SU-DHL-6 (cell line): ENCODE data around the gene COPE.

Experiments used
- H2AFZ ChIP-seq: fragments of 200-600 bp; sonication (generic); 2 replicates; pipeline ENCODE4 v1.6.1; 2014; ENCODE audit warnings: low read depth, mild to moderate bottlenecking, moderate library complexity, mixed read lengths, antibody characterized with exemption, low read length; ENCODE audit not compliant: severe bottlenecking
- H3F3A ChIP-seq: fragments of 200-600 bp; shearing (Covaris generic); 2 replicates; pipeline ENCODE4 v1.6.0; 2016; ENCODE audit warnings: antibody characterized with exemption, mild to moderate bottlenecking; ENCODE audit not compliant: insufficient read depth
- H3K27ac ChIP-seq: fragments of 200-600 bp; sonication (generic); 2 replicates; pipeline ENCODE4 v1.5.1; 2016; ENCODE audit warnings: low read depth, mild to moderate bottlenecking, low read length, moderate library complexity, mixed read lengths
- H3K27me3 ChIP-seq: fragments of 200-600 bp; sonication (generic), shearing (Covaris generic); 2 replicates; pipeline ENCODE4 v1.6.0; 2014; ENCODE audit warnings: mild to moderate bottlenecking, low read length
- H3K36me3 ChIP-seq: fragments of 200-600 bp; sonication (generic); 2 replicates; pipeline ENCODE4 v1.6.1; 2014; ENCODE audit warnings: mild to moderate bottlenecking, low read length, mixed read lengths
- H3K4me2 ChIP-seq: fragments of 300-600, 200-600 bp; shearing (Covaris generic), sonication (generic); 2 replicates; pipeline ENCODE4 v1.6.0; 2014; ENCODE audit warnings: low read length, low read depth, mild to moderate bottlenecking; ENCODE audit not compliant: poor library complexity, severe bottlenecking
- H3K4me3 ChIP-seq: fragments of 200-600 bp; sonication (generic); 2 replicates; pipeline ENCODE4 v1.5.1; 2014; ENCODE audit warnings: antibody characterized with exemption, low read length, mild to moderate bottlenecking, mixed read lengths; ENCODE audit not compliant: insufficient read depth, poor library complexity, severe bottlenecking
- H3K79me2 ChIP-seq: fragments of 200-600 bp; sonication (generic); 2 replicates; pipeline ENCODE4 v1.6.1; 2014; ENCODE audit warnings: mild to moderate bottlenecking, low read length, moderate library complexity; ENCODE audit not compliant: insufficient read depth
- H3K9ac ChIP-seq: fragments of 200-600 bp; sonication (generic); 2 replicates; pipeline ENCODE4 v1.7.0; 2014; ENCODE audit warnings: mild to moderate bottlenecking, low read length
- H3K9me2 ChIP-seq: fragments of 200-600 bp; sonication (generic); replicated peaks from 2 replicates; pipeline ENCODE4 v1.6.1; 2014; ENCODE audit warnings: low read length; ENCODE audit not compliant: insufficient read depth
- H3K9me3 ChIP-seq: fragments of 200-600 bp; sonication (generic); 2 replicates; pipeline ENCODE4 v1.6.1; 2014; ENCODE audit warnings: low read length, mixed read lengths; ENCODE audit not compliant: insufficient read depth
- H4K20me1 ChIP-seq: fragments of 200-600 bp; sonication (generic); 2 replicates; pipeline ENCODE4 v1.6.1; 2014; ENCODE audit warnings: low read depth, mild to moderate bottlenecking, antibody characterized with exemption, low read length, moderate library complexity, mixed read lengths
- CTCF ChIP-seq: fragments of 200-600 bp; sonication (generic); IDR thresholded peaks from one replicate; pipeline ENCODE4 v1.5.1; 2017; ENCODE audit warnings: antibody characterized with exemption, mild to moderate bottlenecking, low read length, moderate library complexity; ENCODE audit not compliant: insufficient read depth, poor library complexity, severe bottlenecking
- EZH2phosphoT487 ChIP-seq: fragments of 200-600 bp; sonication (generic), shearing (Covaris generic); conservative IDR thresholded peaks from 2 replicates; pipeline ENCODE4 v1.6.1; 2018; ENCODE audit warnings: mild to moderate bottlenecking, antibody characterized with exemption, low read length, moderate library complexity, mixed read lengths

Gene COPE

GRCh38 chr19:18854982-18855381 is 64.2 kb downstream of the COPE start:
- Histone ChIP-seq H3K27ac (no peak overlapping the region), H3K36me3 (no peaks in the 10 kb centered on the region), H3K4me3 (no peak overlapping the region), H2AFZ (no peak overlapping the region), H3K79me2 (0 out of 2 replicates have a peak, but pooled peaks cover under 1% of the 10 kb centered on the region), H3K9ac (no peak overlapping the region), H3F3A (no peaks in the 10 kb centered on the region), H4K20me1 (no peaks in the 10 kb centered on the region; the same call in 1 of the 2 replicates), H3K9me3 (no peaks in the 10 kb centered on the region), H3K27me3 (no peaks in the 10 kb centered on the region), H3K9me2 (no peaks in the 10 kb centered on the region), H3K4me2 (no peak overlapping the region)
- TF ChIP-seq CTCF (no peak), EZH2phosphoT487 (no peak)

GRCh38 chr19:18853755-18854427 is 65.3 kb downstream of the COPE start:
- H3K9me2 ChIP-seq, result no peaks in the 10 kb centered on the region

GRCh38 chr19:18852648-18853047 is 66.5 kb downstream of the COPE start:
- TF ChIP-seq CTCF (no peak), EZH2phosphoT487 (no peak)
- Histone ChIP-seq H3F3A (no peaks in the 10 kb centered on the region), H3K9ac (no peak overlapping the region), H3K4me3 (no peak overlapping the region), H3K27me3 (no peaks in the 10 kb centered on the region), H3K79me2 (peaks cover 24% of the 10 kb centered on the region), H2AFZ (no peak overlapping the region), H4K20me1 (peaks cover 4% of the 10 kb centered on the region; the same call in 1 of the 2 replicates), H3K27ac (no peak overlapping the region), H3K4me2 (no peak overlapping the region), H3K9me3 (no peaks in the 10 kb centered on the region), H3K36me3 (peaks cover 10% of the 10 kb centered on the region; the same call in 1 of the 2 replicates), H3K9me2 (no peaks in the 10 kb centered on the region)

More at GRCh38 chr19:18853755-18854427, 65.3 kb downstream of the COPE start:
- Histone ChIP-seq H3K36me3 (0 out of 2 replicates have a peak, but pooled peaks cover 2% of the 10 kb centered on the region), H3K79me2 (peaks cover 12% of the 10 kb centered on the region), H3K4me3 (no peak overlapping the region), H2AFZ (no peak overlapping the region), H3K27ac (no peak overlapping the region), H3K27me3 (no peaks in the 10 kb centered on the region), H3K9me3 (no peaks in the 10 kb centered on the region), H4K20me1 (no peaks in the 10 kb centered on the region; the same call in 1 of the 2 replicates), H3K4me2 (no peak overlapping the region), H3F3A (no peaks in the 10 kb centered on the region), H3K9ac (no peak overlapping the region)
- TF ChIP-seq CTCF (no peak), EZH2phosphoT487 (no peak)
